GM13977 (cell line): Measurements from ENCODE around the gene MMP25.
A peak's percentile ranks its signal among the peaks of the same experiment; 100 is the strongest.

Experiments used
- DNase-seq: peaks from one replicate; pipeline ENCODE4 v3.0.0; 2012; ENCODE audit warnings: low spot score
- CTCF ChIP-seq: IDR thresholded peaks from 2 replicates; pipeline ENCODE4 v1.5.1; 2012; ENCODE audit warnings: mild to moderate bottlenecking, control low read depth; ENCODE audit not compliant: insufficient read depth; ENCODE audit errors: extremely low read depth, missing control alignments
- in situ Hi-C: fragments of 300-500 bp; cut with MboI; formaldehyde crosslinking; loops from one replicate; pipeline ENCODE4 v1.12.0; 2022; ENCODE audit warnings: low sequenced_read_pairs, low pct_unique_long_range_greater_than_20kb, mixed read lengths, inconsistent platforms; ENCODE audit not compliant: unreplicated experiment

MMP25 gene

GRCh38 chr16:3084491-3084890 is 38.1 kb downstream of the MMP25 start:
- no peak for TF ChIP-seq CTCF
- no peak for DNase-seq
- in situ Hi-C loops, result no loop called here

GRCh38 chr16:3084969-3085670 is 38.8 kb downstream of the MMP25 start:
- in situ Hi-C loops, result no loop called here
- no peak for TF ChIP-seq CTCF
- no peak for DNase-seq

GRCh38 chr16:3085868-3086595 is 39.7 kb downstream of the MMP25 start:
- in situ Hi-C loops, result no loop called here
- DNase-seq, result no peak

GRCh38 chr16:3086596-3087242 is 40.4 kb downstream of the MMP25 start:
- TF ChIP-seq CTCF, result no peak
- no peak for DNase-seq
- in situ Hi-C loops, result no loop called here

More at GRCh38 chr16:3085868-3086595, 39.7 kb downstream of the MMP25 start:
- TF ChIP-seq CTCF, result no peak

- DNase-seq, result peak; percentile 31
- peak; percentile 57 for TF ChIP-seq CTCF
- in situ Hi-C loops, result no loop called here
Observed at GRCh38 chr16:3087243-3088235, 41.2 kb downstream of the MMP25 start.

- in situ Hi-C loops, result no loop called here
- no peak for DNase-seq
- TF ChIP-seq CTCF, result no peak
Observed at GRCh38 chr16:3088450-3088849, 42.1 kb downstream of the MMP25 start.
